ENCODE measurements around the gene DNAJB1.
"Not testable (repeated sequence)": the region's sequence is repeated elsewhere in the genome, so short reads cannot be mapped to it uniquely, and the experiment has no call there.

The DNAJB1 gene

GRCh38 chr19:14553042-14553938 lies 35.1 kb upstream of the DNAJB1 start:
- no peak for DNase-seq

DNA sequence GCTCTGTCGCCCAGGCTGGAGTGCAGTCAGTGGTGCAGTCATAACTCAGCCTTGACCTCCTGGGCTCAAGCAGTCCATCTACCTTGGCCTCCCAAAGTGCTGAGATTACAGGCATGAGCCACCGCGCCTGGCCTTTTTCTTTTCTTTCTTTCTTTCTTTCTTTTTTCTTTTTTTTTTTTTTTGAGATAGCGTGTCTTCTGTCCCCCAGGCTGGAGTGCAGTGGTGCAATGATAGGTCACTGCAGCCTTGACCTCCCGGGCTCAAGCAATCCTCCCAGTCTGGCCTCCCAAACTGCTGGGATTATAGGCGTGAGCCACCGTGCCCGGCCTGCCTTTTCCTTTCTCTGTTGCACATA lies 33.8 kb upstream of the DNAJB1 start:
- not testable (repeated sequence) for DNase-seq

DNA sequence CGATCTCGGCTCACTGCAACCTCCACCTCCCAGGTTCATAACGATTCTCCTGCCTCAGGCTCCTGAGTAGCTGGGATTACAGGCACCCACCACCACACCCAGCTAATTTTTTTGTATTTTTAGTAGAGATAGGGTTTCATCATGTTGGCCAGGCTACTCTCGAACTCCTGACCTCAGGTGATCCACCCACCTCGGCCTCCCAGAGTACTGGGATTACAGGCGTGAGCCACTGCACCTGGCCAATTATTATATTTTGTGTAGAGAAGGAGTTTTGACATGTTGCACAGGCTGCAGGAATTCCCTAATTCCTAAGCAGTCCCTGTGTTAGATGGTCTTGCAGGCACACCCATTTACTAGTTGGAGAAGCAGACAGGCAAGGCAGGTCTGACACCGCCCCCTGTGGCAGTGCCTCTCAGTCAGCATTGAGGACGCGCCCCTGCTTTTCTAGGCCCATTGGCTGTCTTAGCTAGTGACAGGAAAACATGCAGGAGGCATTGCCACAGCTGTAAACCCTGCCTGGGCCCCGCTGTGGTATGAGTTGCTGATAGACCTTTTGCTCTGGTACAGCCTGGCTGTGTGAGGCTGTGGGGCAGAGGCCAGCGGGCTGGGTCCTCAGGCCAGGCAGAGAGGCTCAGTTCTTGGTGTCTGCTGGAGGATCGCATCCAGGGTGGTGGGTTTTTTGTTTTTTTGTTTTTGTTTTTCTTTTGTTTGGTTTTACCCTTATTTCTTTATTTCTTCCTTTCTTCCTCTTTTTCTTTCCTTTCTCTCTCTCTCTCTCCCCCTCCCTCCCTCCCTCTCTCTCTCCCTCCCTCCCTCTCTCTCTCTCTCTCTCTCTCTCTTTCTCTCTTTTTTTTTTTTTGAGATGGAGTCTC lies 33.2 kb upstream of the DNAJB1 start:
- DNase-seq = peak; percentile 58

DNA sequence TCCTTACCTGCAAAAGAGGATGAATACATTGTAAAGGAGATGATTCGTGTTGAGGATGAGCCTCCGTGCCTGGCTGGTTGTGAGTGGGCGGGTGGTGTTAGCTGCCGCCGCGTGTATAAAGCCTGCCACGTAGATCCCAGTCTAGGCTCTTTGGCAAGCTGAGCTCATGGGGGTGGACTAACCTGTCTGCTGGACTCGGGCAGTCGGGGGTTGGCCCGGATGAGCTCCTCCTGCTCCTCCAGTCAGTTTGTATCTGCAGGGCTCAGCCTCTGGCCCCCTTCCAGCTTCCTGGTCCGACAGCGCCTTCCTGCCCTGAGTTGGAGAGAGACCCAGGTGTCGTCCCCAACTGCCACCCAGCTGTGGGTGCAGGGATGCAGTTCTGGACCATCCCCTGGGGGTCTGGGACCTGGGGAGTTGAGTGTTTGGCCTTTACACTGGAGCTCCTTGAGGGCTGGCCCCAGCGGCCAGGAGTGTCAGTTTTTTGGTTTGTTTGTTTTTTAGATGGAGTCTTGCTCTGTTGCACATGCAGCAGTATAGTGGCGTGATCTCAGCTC lies 32.1 kb upstream of the DNAJB1 start:
- DNase-seq = no peak

GRCh38 chr19:14545716-14546082 lies 27.5 kb upstream of the DNAJB1 start:
- DNase-seq = no peak

DNA sequence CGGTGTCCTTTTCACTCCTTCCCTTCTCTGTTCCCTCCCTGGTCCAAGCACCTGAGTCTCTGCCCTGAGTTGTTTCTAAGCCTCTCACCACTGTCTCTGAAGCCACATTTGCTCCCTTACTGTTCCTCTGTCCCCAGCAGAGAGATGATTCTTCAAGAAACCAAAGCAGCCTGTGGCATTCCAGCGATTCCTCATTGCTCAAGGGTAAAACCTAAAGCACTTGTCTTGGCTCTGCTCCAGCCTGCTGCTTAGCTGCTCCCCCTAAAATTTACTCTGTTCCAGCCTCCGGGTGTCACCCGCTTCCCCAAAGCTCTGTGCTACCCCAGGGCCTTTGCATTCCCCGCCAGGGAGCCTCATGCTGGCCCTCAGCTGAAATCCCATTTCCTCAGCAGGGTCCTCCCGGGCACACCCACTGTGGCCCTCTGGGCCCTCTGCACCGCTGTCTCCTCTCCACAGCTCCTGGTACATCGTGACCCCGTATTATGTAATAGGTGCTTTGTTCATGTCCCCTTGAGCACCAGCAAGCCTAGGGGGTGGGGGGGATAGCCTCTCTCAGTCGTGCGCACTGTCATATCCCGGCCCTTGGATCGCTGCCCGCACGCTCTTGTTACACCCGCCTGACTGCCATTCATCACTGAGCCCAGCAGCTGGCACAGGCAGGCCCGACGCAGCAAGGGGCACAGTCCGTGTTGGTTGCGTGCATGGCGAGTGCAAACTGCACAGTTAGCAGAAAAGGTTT lies 26.9 kb upstream of the DNAJB1 start:
- no peak for DNase-seq

GRCh38 chr19:14544047-14544446 lies 25.9 kb upstream of the DNAJB1 start:
- DNase-seq = no peak

- peak; percentile 55 for DNase-seq
Measured at GRCh38 chr19:14542711-14543328, 24.6 kb upstream of the DNAJB1 start.

DNA sequence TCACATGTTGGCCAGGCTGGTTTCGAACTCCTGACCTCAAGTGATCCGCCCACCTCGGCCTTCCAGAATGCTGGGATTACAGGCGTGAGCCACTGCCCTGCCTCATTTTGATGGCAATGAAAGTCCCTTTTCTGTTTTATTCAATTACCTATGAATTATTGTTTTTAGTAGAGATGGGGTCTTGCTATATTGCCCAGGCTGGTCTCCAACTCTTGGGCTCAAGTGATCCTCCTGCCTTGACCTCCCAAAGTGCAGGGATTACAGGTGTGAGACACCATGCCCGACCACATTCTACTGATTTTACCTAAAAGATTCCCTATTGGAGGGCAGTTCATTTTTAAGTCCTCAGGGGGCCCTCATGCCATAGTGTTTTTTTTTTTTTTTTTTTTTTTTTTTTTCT lies 23.8 kb upstream of the DNAJB1 start:
- DNase-seq = not testable (repeated sequence)

DNA sequence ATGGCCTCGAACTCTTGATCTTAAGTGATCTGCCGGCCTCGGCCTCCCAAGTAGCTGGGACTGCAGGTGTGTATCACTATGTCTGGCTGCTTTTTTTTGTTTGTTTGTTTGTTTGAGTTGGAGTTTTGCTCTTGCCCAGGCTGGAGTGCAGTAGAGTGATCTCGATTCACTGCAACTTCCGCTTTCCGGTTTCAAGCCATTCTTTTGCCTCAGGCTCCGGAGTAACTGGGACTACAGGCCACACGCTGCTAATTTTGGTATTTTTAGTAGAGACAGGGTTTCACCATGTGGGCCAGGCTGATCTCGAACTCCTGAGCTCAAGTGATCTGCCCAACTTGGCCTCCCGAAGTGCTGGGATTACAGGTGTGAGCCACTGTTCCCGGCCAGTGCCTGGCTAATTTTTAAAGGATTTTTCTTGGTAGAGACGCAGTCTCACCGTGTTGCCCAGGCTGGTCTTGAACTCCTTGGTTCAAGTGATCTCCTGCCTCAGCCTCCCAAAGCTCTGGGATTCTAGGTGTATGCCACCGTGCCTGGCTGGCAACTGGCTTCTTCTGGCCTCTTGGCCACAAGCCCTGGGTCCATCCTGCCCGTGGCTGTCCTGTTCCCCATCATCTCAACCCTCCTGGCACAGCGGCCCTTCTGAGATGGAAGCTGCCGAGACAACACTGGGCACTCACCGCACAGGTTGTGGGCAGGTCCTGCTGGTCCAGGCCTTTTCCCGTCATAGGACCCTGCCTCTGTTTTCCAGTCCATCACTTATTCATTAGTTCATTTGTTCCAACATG lies 22.7 kb upstream of the DNAJB1 start:
- no peak for DNase-seq

DNA sequence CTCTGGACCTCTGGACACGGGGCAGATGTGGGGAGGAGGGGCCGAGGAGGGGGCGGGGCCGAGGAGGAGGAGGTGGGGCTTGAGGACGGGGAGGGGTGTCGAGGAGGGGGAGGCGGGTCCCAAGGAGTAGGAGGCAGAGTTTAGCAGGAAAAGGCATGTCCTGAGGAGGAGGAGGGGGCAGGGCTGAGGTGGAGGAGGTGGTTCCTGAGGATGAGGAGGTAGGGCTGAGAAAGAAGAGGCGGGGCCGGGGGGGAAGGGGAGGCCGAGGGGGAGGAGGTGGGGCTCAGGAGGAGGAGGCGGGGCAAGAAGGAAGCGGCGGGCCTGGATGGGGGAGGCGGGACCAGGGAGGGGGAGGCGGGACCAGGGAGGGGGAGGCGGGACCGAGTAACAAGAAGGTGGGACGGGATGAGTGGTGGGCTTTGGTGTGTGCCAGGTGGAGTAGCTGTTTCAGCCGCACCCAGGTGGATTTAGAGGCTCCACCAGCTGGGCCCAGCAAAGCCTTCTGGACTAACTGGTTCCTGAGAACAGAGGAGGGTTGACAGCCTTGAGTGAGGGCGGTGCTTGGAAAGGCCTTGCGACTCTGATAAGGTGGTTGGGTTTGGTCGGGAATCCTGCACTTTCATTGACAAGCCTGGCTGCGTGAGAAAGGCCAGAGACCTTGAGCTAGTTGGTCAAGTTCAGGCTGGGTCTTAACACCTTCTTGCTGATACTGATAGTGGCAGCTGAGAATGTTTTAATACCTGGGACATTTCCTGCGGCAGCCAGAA lies 18.9 kb upstream of the DNAJB1 start:
- no peak for DNase-seq

GRCh38 chr19:14533450-14533849 lies 15.3 kb upstream of the DNAJB1 start:
- DNase-seq = no peak

GRCh38 chr19:14530506-14530905 lies 12.3 kb upstream of the DNAJB1 start:
- DNase-seq = peak; percentile 37

DNA sequence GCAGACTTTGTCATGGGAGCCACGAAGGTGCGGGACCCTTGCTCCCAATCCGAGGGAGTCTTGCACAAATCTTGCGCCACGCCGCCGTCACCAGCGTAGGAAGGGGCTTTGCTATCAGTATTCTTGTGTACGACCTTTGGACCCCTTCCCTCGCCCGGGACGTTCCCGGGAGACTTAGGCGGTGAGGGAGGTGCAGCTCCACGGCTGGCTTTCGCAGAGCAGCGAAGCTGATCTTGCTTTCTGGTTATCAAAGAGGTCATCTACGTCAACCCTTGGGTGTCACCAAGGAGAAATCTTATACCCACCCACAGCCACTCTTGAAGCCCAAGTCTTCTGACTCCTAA lies 11.8 kb upstream of the DNAJB1 start:
- peak; percentile 54 for DNase-seq

DNA sequence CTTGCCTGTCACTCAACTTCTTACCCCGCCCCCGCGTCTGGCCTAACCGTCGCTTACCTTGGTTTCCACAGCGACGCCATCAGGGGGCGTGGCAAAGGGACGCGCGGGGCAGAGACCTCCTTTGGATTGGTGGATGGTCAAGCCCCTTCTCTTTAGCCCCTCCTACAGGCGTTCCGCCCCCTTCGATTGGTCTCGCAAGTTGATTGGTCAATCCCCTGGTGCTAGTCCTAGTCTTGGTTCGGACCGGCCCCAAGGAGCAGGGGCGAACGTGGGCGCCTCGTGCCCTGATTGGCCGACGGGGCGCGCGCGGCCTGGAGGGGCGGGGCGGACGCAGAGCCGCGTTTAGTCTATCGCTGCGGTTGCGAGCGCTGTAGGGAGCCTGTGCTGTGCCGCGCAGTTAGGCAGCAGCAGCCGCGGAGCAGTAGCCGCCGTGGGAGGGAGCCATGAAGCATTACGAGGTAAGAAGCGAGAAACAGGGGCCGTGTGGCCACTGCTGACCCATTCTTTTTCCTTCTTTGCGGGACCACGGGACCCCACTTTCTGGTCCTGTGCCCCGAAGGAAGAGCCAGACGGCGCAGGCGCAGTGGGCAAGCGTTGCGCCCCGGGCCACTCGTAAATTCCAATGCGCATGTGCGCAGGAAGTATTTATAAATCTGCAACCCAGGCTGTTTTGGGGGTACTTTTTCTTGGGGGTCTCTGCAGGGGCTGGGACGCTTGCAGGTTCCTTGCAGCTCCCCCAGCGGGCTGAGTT lies 11.2 kb upstream of the DNAJB1 start, which contains the start of gene TECR:
Gene TECR, plus strand, starts transcription at position 341 of the 751 bp plus-strand sequence. Its CDS starts 103 bp downstream, at position 444.
- DNase-seq = peak; percentile 100

GRCh38 chr19:14528419-14529253 lies 10.4 kb upstream of the DNAJB1 start:
- DNase-seq = peak; percentile 33

DNA sequence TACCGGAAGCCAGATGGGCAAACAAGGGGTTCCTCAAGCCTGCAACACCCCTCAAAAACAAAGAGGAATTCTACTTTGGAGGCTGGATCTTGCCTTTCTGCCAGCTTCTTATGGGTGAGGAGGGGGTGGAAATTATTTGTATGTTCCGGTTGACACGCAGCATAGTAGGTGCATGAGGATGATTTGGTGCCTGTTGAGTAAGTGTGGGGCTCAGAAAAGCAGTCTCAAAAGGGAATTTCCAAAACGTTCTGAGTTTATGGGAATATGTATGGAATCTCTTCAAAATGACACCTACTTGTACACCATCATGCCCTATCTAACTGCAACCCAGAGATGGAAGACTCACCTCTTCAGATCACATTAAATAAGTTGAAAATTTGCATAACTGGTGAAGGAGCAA lies 8.2 kb upstream of the DNAJB1 start:
- no peak for DNase-seq

GRCh38 chr19:14525729-14526128 lies 7.5 kb upstream of the DNAJB1 start:
- no peak for DNase-seq

- no peak for DNase-seq
Measured at GRCh38 chr19:14520543-14520942, 2.3 kb upstream of the DNAJB1 start.
